GM19395 (cell line): ENCODE data around the gene HMHB1.
"Not testable (repeated sequence)": the region's sequence is repeated elsewhere in the genome, so short reads cannot be mapped to it uniquely, and the experiment has no call there.

Source experiments
- ATAC-seq: cut with Tn5 transposase; IDR thresholded peaks from one replicate; pipeline ENCODE4 v1.9.1; 2021; ENCODE audit warnings: mild to moderate bottlenecking, moderate library complexity; ENCODE audit not compliant: unreplicated experiment

HMHB1 gene

GRCh38 chr5:143801252-143801939, 10.6 kb upstream of the HMHB1 start:
- no peak for ATAC-seq

- ATAC-seq = no peak
Observed at GRCh38 chr5:143805861-143806260, 6.1 kb upstream of the HMHB1 start.

- peak; percentile 61 for ATAC-seq
Observed at GRCh38 chr5:143806579-143806978, 5.4 kb upstream of the HMHB1 start.

GRCh38 chr5:143807401-143807800, 4.6 kb upstream of the HMHB1 start:
- no peak for ATAC-seq

- ATAC-seq = not testable (repeated sequence)
Observed at GRCh38 chr5:143816370-143816769, 4.4 kb downstream of the HMHB1 start.

- ATAC-seq = no peak
Observed at GRCh38 chr5:143819716-143820115, 7.8 kb downstream of the HMHB1 start.

GRCh38 chr5:143820451-143820850, 8.5 kb downstream of the HMHB1 start:
- no peak for ATAC-seq

GRCh38 chr5:143824851-143825720, 13.1 kb downstream of the HMHB1 start:
- ATAC-seq = peak; percentile 65

GRCh38 chr5:143826951-143827444, 15.0 kb downstream of the HMHB1 start:
- peak; percentile 91 for ATAC-seq

GRCh38 chr5:143828710-143829109, 16.7 kb downstream of the HMHB1 start:
- peak; percentile 35 for ATAC-seq

GRCh38 chr5:143833177-143833576, 21.2 kb downstream of the HMHB1 start:
- ATAC-seq = no peak

- ATAC-seq = no peak
Observed at GRCh38 chr5:143835251-143835650, 23.3 kb downstream of the HMHB1 start.

- ATAC-seq = no peak
Observed at GRCh38 chr5:143836161-143836725, 24.3 kb downstream of the HMHB1 start.

- no peak for ATAC-seq
Observed at GRCh38 chr5:143837306-143837848, 25.4 kb downstream of the HMHB1 start.

- ATAC-seq = no peak
Observed at GRCh38 chr5:143841446-143841845, 29.5 kb downstream of the HMHB1 start.

GRCh38 chr5:143842920-143843319, 31.0 kb downstream of the HMHB1 start:
- ATAC-seq = no peak

GRCh38 chr5:143843461-143843860, 31.5 kb downstream of the HMHB1 start:
- ATAC-seq = no peak

GRCh38 chr5:143850050-143850683, 38.2 kb downstream of the HMHB1 start:
- ATAC-seq = peak; percentile 65

- ATAC-seq = no peak
Observed at GRCh38 chr5:143851383-143851782, 39.4 kb downstream of the HMHB1 start.

GRCh38 chr5:143860211-143860610, 48.2 kb downstream of the HMHB1 start:
- ATAC-seq = no peak

- ATAC-seq = no peak
Observed at GRCh38 chr5:143862271-143862670, 50.3 kb downstream of the HMHB1 start.
